ENCODE results near the gene ZBTB46. TPM values are rescaled to one million over a fixed set of nuclear protein-coding genes. Genes with fewer than 3 reads are reported as not detected.

The ZBTB46 gene
- total and polyA plus RNA-seq, 2 experiments from 2014 or later = 2.0 to 4.0 TPM

DNA sequence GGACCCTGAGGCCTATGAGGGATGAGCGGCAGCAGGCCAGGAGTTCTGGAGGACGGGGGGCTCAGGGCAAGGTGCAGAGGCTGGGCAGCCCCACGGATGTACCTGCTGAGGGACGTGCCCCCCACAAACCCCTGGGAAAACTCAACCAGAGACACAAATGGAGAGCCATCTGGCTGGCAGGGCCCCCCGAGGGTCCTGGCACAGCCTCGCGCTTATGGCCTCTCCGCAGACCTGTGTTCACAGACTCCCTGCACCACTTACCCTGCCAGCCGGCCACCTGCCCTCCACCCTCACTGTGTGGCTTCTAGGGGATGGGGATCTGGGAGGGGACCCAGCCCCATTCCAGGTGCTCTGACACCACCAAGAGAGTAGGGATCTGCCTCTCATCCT is 3.4 kb upstream of the ZBTB46 start:
- H3K4me1 ChIP-seq (ENCODE audit: insufficient read depth) = peaks cover 15% of the 10 kb centered on the region
- H2AFZ ChIP-seq = no peak overlapping the region
- H3K79me2 ChIP-seq = no peaks in the 10 kb centered on the region
- H3K27ac ChIP-seq = peak overlapping the region; percentile 20
- no peaks in the 10 kb centered on the region for H3K9me2 ChIP-seq (replicated peaks; ENCODE audit: insufficient read depth)
- no peak for DNase-seq (ENCODE audit: low spot score)
- H3K4me3 ChIP-seq = no peak overlapping the region
- H3K27me3 ChIP-seq = peaks cover 5% of the 10 kb centered on the region
- H3K36me3 ChIP-seq (replicated peaks; ENCODE audit: insufficient read depth, low read depth) = no peaks in the 10 kb centered on the region
- 84% methylated on average over 9 of the region's 9 CpGs for WGBS (ENCODE audit: low lambda C conversion rate, missing lambda C conversion rate)
- peak overlapping the region; percentile 45 for H3K4me2 ChIP-seq
- no peak for TF ChIP-seq EZH2 (IDR thresholded peaks at IDR 0.05; ENCODE audit: borderline replicate concordance)
- TF ChIP-seq, protein P1, sequence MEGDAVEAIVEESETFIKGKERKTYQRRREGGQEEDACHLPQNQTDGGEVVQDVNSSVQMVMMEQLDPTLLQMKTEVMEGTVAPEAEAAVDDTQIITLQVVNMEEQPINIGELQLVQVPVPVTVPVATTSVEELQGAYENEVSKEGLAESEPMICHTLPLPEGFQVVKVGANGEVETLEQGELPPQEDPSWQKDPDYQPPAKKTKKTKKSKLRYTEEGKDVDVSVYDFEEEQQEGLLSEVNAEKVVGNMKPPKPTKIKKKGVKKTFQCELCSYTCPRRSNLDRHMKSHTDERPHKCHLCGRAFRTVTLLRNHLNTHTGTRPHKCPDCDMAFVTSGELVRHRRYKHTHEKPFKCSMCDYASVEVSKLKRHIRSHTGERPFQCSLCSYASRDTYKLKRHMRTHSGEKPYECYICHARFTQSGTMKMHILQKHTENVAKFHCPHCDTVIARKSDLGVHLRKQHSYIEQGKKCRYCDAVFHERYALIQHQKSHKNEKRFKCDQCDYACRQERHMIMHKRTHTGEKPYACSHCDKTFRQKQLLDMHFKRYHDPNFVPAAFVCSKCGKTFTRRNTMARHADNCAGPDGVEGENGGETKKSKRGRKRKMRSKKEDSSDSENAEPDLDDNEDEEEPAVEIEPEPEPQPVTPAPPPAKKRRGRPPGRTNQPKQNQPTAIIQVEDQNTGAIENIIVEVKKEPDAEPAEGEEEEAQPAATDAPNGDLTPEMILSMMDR (IDR thresholded peaks at IDR 0.05; ENCODE audit: poor library complexity) = no peak
- no peak for TF ChIP-seq EZH2phosphoT487 (IDR thresholded peaks at IDR 0.05; ENCODE audit: low read depth, severe bottlenecking, unreplicated experiment)
- H3K9me3 ChIP-seq (ENCODE audit: low read depth) = no peaks in the 10 kb centered on the region
- no peaks in the 10 kb centered on the region for H4K20me1 ChIP-seq (ENCODE audit: insufficient read depth, poor library complexity, severe bottlenecking)

DNA sequence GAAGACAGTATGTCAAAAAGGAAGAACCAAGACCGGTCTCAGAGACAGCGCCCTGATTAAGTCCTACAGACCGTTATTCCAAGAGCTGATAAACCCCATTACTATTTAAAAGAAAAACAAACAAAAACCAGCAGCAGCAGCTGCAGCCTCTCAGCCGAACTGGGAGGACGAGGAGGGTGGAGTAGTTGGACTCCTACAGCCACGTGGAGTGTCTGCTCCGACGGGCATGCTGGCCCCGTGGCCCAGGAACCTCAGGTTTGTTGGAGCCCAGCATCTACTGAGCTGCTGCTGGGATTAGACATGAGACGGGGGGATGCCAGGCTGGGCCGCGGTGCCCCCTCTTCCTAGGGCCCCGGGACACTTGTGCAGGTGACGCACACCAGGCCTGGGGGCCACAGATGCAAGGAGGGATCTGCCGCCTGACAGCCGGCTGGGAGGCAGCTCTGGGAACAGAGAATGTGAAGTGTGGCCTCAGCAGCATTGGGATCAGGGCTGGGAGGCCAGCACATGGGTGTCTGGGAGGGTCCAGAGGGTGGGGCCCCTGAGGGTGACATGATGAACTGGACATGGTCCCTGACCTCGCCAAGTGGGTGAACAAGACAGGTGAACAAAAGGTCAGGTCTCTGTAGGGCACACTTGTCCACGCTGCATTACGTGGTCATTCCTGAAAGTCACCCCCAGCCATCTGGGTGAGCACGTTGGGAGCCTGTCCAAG is 2.9 kb upstream of the ZBTB46 start:
- Histone ChIP-seq H3K4me3 (no peak overlapping the region), H3K9me2 (replicated peaks; ENCODE audit: insufficient read depth) (no peaks in the 10 kb centered on the region), H2AFZ (no peak overlapping the region), H3K9me3 (ENCODE audit: low read depth) (no peaks in the 10 kb centered on the region), H3K27me3 (peaks cover 10% of the 10 kb centered on the region), H3K4me2 (no peak overlapping the region), H3K4me1 (ENCODE audit: insufficient read depth) (peaks cover 15% of the 10 kb centered on the region), H4K20me1 (ENCODE audit: insufficient read depth, poor library complexity, severe bottlenecking) (no peaks in the 10 kb centered on the region), H3K79me2 (peaks cover under 1% of the 10 kb centered on the region), H3K36me3 (replicated peaks; ENCODE audit: insufficient read depth, low read depth) (no peaks in the 10 kb centered on the region), H3K27ac (no peak overlapping the region)
- TF ChIP-seq, protein P1 (IDR thresholded peaks at IDR 0.05; ENCODE audit: poor library complexity) = no peak
- TF ChIP-seq EZH2phosphoT487 (IDR thresholded peaks at IDR 0.05; ENCODE audit: low read depth, severe bottlenecking, unreplicated experiment) (no peak), EZH2 (IDR thresholded peaks at IDR 0.05; ENCODE audit: borderline replicate concordance) (no peak)
- 71% methylated on average over 20 of the region's 20 CpGs for WGBS (ENCODE audit: low lambda C conversion rate, missing lambda C conversion rate)
- no peak for DNase-seq (ENCODE audit: low spot score)

DNA sequence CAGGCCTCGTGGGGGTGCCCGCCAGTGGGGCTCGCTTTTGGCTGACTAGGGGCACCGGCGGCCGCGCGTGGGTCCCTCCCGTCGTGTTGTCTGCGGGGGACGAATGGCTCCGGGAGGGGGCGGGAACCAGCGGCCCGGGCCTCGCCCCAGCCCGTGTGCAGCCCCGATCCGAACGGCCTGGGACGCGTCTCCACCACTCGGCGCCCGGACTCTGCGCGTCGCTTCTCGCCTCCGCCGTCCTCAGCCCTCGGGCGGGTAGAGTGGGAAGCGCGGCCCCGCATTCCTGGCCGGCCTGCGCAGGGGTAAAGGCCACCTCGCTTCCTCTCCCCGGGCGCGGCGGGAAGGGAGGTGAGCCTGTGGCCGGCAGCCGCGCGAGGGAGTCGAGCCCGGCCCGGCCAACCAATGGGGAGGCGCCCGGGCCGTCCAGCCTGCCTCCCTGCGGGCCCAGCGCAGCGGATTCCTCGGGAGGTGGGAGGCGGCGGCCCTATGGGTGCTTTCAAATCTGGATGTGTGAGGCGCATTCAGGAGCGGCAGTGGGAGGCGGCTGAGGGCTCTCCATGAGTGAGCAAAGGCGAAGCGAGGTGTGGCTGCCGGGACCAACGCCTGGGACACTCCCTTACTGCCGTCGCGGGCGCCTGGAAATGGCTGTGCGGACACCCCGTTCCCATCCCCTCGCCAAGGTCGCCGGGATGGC is 1.1 kb upstream of the ZBTB46 start:
- peaks cover 15% of the 10 kb centered on the region for H3K4me1 ChIP-seq (ENCODE audit: insufficient read depth)
- 12% methylated on average over 47 of the region's 76 CpGs for WGBS (ENCODE audit: low lambda C conversion rate, missing lambda C conversion rate)
- H3K9me3 ChIP-seq (ENCODE audit: low read depth) = no peaks in the 10 kb centered on the region
- H3K27me3 ChIP-seq = peaks cover 17% of the 10 kb centered on the region
- H3K27ac ChIP-seq = no peak overlapping the region
- TF ChIP-seq EZH2phosphoT487 (IDR thresholded peaks at IDR 0.05; ENCODE audit: low read depth, severe bottlenecking, unreplicated experiment) = no peak
- TF ChIP-seq, protein P1 (IDR thresholded peaks at IDR 0.05; ENCODE audit: poor library complexity) = no peak
- no peak for TF ChIP-seq EZH2 (IDR thresholded peaks at IDR 0.05; ENCODE audit: borderline replicate concordance)
- peaks cover 15% of the 10 kb centered on the region for H3K79me2 ChIP-seq
- no peaks in the 10 kb centered on the region for H3K9me2 ChIP-seq (replicated peaks; ENCODE audit: insufficient read depth)
- DNase-seq (ENCODE audit: low spot score) = peak; percentile 63
- H3K4me3 ChIP-seq = peak overlapping the region; percentile 21
- peak overlapping the region; percentile 45 for H2AFZ ChIP-seq
- H3K4me2 ChIP-seq = peak overlapping the region; percentile 89
- no peaks in the 10 kb centered on the region for H4K20me1 ChIP-seq (ENCODE audit: insufficient read depth, poor library complexity, severe bottlenecking)
- H3K36me3 ChIP-seq (replicated peaks; ENCODE audit: insufficient read depth, low read depth) = no peaks in the 10 kb centered on the region

Measured in hepatocyte (in vitro differentiated cells).